HepG2 (cell line): ENCODE measurements around the gene COX4I2. TPM values are rescaled to one million over a fixed set of nuclear protein-coding genes. Genes with fewer than 3 reads are reported as not detected.

Source experiments
- ARNT2 ChIP-seq: sonication (generic); formaldehyde crosslinking; IDR thresholded peaks from 2 replicates; pipeline ENCODE4 v1.8.0; 2022; ENCODE audit warnings: mild to moderate bottlenecking, low read depth, missing genetic modification reagents, moderate library complexity
- ATF3 ChIP-seq: sonication (generic); formaldehyde crosslinking; IDR thresholded peaks from 2 replicates; pipeline ENCODE4 v1.4.0; 2020; ENCODE audit warnings: missing genetic modification reagents
- FLYWCH1 ChIP-seq: sonication (generic); formaldehyde crosslinking; IDR thresholded peaks from 2 replicates; pipeline ENCODE4 v1.8.1; 2023; ENCODE audit warnings: mild to moderate bottlenecking, missing genetic modification reagents
- HNRNPUL1 ChIP-seq: fragments of 200-400 bp; formaldehyde crosslinking; IDR thresholded peaks from 2 replicates; pipeline ENCODE4 v1.6.1; 2017; ENCODE audit warnings: low read depth, mild to moderate bottlenecking, low read length, moderate library complexity
- KDM4B ChIP-seq: sonication (generic); formaldehyde crosslinking; IDR thresholded peaks from 2 replicates; pipeline ENCODE4 v1.4.0; 2020; ENCODE audit warnings: missing genetic modification reagents
- MXD1 ChIP-seq: sonication (generic); formaldehyde crosslinking; IDR thresholded peaks from 2 replicates; pipeline ENCODE4 v1.4.0; 2020; ENCODE audit warnings: mild to moderate bottlenecking, missing genetic modification reagents
- MYPOP ChIP-seq: sonication (generic); formaldehyde crosslinking; IDR thresholded peaks from 2 replicates; pipeline ENCODE4 v1.8.1; 2023; ENCODE audit warnings: mild to moderate bottlenecking, moderate library complexity, missing genetic modification reagents
- NCOA2 ChIP-seq: sonication (generic); formaldehyde crosslinking; IDR thresholded peaks from 2 replicates; pipeline ENCODE4 v1.8.0; 2022; ENCODE audit warnings: inconsistent platforms
- ZC3H13 ChIP-seq: sonication (generic); formaldehyde crosslinking; IDR thresholded peaks from 2 replicates; pipeline ENCODE4 v1.8.1; 2023; ENCODE audit warnings: mild to moderate bottlenecking, missing genetic modification reagents, moderate library complexity
- ZMYM3 ChIP-seq: sonication (generic); formaldehyde crosslinking; IDR thresholded peaks from 2 replicates; pipeline ENCODE4 v1.5.1; 2020; ENCODE audit warnings: mild to moderate bottlenecking, missing genetic modification reagents
- ZNF431 ChIP-seq: sonication (generic); formaldehyde crosslinking; IDR thresholded peaks from 2 replicates; pipeline ENCODE4 v1.9.0; 2022; ENCODE audit warnings: missing genetic modification reagents, low read depth, mild to moderate bottlenecking, borderline replicate concordance
- ZNF558 ChIP-seq: sonication (generic); formaldehyde crosslinking; IDR thresholded peaks from 2 replicates; pipeline ENCODE4 v1.9.0; 2022; ENCODE audit warnings: mild to moderate bottlenecking, missing genetic modification reagents, borderline replicate concordance
- ZNF674 ChIP-seq: sonication (generic); formaldehyde crosslinking; IDR thresholded peaks from 2 replicates; pipeline ENCODE4 v1.5.0; 2020; ENCODE audit warnings: low read depth, mild to moderate bottlenecking, missing genetic modification reagents
- ZNF724P ChIP-seq: sonication (generic); formaldehyde crosslinking; IDR thresholded peaks from 2 replicates; pipeline ENCODE4 v1.8.0; 2022; ENCODE audit warnings: missing genetic modification reagents, borderline replicate concordance
- ZNF883 ChIP-seq: sonication (generic); formaldehyde crosslinking; IDR thresholded peaks from 2 replicates; pipeline ENCODE4 v1.5.1; 2020; ENCODE audit warnings: mild to moderate bottlenecking, missing genetic modification reagents; ENCODE audit errors: not compliant biosample characterization
- polyA plus RNA-seq, 8 experiments: library from polyadenylated mRNA; depleted of rRNA in 3 of 8; stranded (reverse) in 7 of 8; unstranded in 1 of 8; fragments of >200 nt; fragmentation: Illumina TruSeq in 4 of 8; extraction: Trizol in 4 of 8; gene quantifications; 2 replicates each; pipeline versions ENCODE4 v1.2.1 to v1.2.3, GENCODE V29; 2011 to 2016; ENCODE audit warnings: low read depth in 4 of 8, missing spikeins in 1 of 8, mixed read lengths in 1 of 8; ENCODE audit not compliant: insufficient read depth in 1 of 8
- total RNA-seq, 5 experiments: library from RNA; depleted of rRNA; stranded (reverse); fragments of >200 nt; fragmentation: Illumina TruSeq; extraction: Trizol; gene quantifications; 2 replicates each; pipeline ENCODE4 v1.2.3, GENCODE V29; 2016; ENCODE audit warnings: low read depth in 1 of 5
- TF ChIP-seq, protein P1 (sequence below): sonication (generic); formaldehyde crosslinking; IDR thresholded peaks from 2 replicates; pipeline ENCODE4 v1.8.1; 2023; ENCODE audit warnings: mild to moderate bottlenecking, missing genetic modification reagents
- TF ChIP-seq, protein P2 (sequence below): sonication (generic); formaldehyde crosslinking; IDR thresholded peaks from 2 replicates; pipeline ENCODE4; 2020; ENCODE audit warnings: missing genetic modification reagents, mild to moderate bottlenecking, borderline replicate concordance
- TF ChIP-seq, protein P3 (sequence below): sonication (generic); formaldehyde crosslinking; IDR thresholded peaks from 2 replicates; pipeline ENCODE4 v1.4.0; 2020; ENCODE audit warnings: low read depth, mild to moderate bottlenecking, missing genetic modification reagents

Gene COX4I2
- total and polyA plus RNA-seq, 2 of the 13 experiments (the other 11 are each of a cell fraction or from before 2014, with no cell fraction given), result 1.1 TPM; not detected in 1

- TF ChIP-seq MYPOP (CRISPR knock-in tag) (0 out of 2 replicates have a peak, but pooled peaks have one; percentile 56), ARNT2 (CRISPR knock-in tag) (peak; percentile 90), KDM4B (CRISPR knock-in tag) (peak; percentile 81; the same call in 1 of the 2 replicates), FLYWCH1 (CRISPR knock-in tag) (peak; percentile 61; the same call in 1 of the 2 replicates), ATF3 (CRISPR knock-in tag) (peak; percentile 62; the same call in 1 of the 2 replicates), MXD1 (CRISPR knock-in tag) (no peak; the same call in none of the 2 replicates), ZNF431 (CRISPR knock-in tag) (peak; percentile 11; the same call in 1 of the 2 replicates), ZNF558 (CRISPR knock-in tag) (peak; percentile 51; the same call in 1 of the 2 replicates), ZNF724P (peak; percentile 94), NCOA2 (CRISPR knock-in tag) (peak; percentile 69; the same call in 1 of the 2 replicates), ZMYM3 (CRISPR knock-in tag) (peak; percentile 62; the same call in 1 of the 2 replicates), HNRNPUL1 (no peak), ZNF883 (peak; percentile 60), ZC3H13 (CRISPR knock-in tag) (peak; percentile 100), ZNF674 (CRISPR knock-in tag) (0 out of 2 replicates have a peak, but pooled peaks have one; percentile 55)
- TF ChIP-seq, protein P1, sequence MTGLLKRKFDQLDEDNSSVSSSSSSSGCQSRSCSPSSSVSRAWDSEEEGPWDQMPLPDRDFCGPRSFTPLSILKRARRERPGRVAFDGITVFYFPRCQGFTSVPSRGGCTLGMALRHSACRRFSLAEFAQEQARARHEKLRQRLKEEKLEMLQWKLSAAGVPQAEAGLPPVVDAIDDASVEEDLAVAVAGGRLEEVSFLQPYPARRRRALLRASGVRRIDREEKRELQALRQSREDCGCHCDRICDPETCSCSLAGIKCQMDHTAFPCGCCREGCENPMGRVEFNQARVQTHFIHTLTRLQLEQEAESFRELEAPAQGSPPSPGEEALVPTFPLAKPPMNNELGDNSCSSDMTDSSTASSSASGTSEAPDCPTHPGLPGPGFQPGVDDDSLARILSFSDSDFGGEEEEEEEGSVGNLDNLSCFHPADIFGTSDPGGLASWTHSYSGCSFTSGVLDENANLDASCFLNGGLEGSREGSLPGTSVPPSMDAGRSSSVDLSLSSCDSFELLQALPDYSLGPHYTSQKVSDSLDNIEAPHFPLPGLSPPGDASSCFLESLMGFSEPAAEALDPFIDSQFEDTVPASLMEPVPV (CRISPR knock-in tag), result peak; percentile 44
- TF ChIP-seq, protein P2, sequence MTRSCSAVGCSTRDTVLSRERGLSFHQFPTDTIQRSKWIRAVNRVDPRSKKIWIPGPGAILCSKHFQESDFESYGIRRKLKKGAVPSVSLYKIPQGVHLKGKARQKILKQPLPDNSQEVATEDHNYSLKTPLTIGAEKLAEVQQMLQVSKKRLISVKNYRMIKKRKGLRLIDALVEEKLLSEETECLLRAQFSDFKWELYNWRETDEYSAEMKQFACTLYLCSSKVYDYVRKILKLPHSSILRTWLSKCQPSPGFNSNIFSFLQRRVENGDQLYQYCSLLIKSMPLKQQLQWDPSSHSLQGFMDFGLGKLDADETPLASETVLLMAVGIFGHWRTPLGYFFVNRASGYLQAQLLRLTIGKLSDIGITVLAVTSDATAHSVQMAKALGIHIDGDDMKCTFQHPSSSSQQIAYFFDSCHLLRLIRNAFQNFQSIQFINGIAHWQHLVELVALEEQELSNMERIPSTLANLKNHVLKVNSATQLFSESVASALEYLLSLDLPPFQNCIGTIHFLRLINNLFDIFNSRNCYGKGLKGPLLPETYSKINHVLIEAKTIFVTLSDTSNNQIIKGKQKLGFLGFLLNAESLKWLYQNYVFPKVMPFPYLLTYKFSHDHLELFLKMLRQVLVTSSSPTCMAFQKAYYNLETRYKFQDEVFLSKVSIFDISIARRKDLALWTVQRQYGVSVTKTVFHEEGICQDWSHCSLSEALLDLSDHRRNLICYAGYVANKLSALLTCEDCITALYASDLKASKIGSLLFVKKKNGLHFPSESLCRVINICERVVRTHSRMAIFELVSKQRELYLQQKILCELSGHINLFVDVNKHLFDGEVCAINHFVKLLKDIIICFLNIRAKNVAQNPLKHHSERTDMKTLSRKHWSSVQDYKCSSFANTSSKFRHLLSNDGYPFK (CRISPR knock-in tag), result peak; percentile 81
- TF ChIP-seq, protein P3, sequence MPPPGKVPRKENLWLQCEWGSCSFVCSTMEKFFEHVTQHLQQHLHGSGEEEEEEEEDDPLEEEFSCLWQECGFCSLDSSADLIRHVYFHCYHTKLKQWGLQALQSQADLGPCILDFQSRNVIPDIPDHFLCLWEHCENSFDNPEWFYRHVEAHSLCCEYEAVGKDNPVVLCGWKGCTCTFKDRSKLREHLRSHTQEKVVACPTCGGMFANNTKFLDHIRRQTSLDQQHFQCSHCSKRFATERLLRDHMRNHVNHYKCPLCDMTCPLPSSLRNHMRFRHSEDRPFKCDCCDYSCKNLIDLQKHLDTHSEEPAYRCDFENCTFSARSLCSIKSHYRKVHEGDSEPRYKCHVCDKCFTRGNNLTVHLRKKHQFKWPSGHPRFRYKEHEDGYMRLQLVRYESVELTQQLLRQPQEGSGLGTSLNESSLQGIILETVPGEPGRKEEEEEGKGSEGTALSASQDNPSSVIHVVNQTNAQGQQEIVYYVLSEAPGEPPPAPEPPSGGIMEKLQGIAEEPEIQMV (CRISPR knock-in tag), result no peak
Measured at GRCh38 chr20:31606804-31607639, 30.7 kb upstream of the COX4I2 start (continued).
